RWPE2 (cell line): ENCODE results near the gene PRAMEF11.

ENCODE experiments used
- ATAC-seq: fragments of 200-7000 bp; cut with Tn5 transposase; 3 replicates; pipeline ENCODE4 v1.9.1; 2021; ENCODE audit warnings: low read depth
- DNase-seq: peaks from one replicate; pipeline ENCODE4 v3.0.0-alpha.2; 2020; ENCODE audit warnings: low spot score
- H3K27ac ChIP-seq: fragments of 450-650 bp; 2 replicates; pipeline ENCODE4 v1.5.1; 2017; ENCODE audit warnings: mild to moderate bottlenecking; ENCODE audit not compliant: poor library complexity, severe bottlenecking
- H3K27me3 ChIP-seq: fragments of 250-450 bp; sonication (Bioruptor Pico); 2 replicates; pipeline ENCODE4 v1.5.1; 2021; ENCODE audit warnings: mild to moderate bottlenecking, moderate library complexity; ENCODE audit not compliant: insufficient read depth, poor library complexity, severe bottlenecking
- H3K36me3 ChIP-seq: fragments of 250-450 bp; sonication (Bioruptor Pico); 2 replicates; pipeline ENCODE4 v1.5.1; 2020; ENCODE audit warnings: low read depth, mild to moderate bottlenecking, moderate library complexity
- H3K4me1 ChIP-seq: fragments of 250-450 bp; sonication (Bioruptor Pico); 2 replicates; pipeline ENCODE4 v1.5.1; 2021; ENCODE audit warnings: mild to moderate bottlenecking, moderate library complexity; ENCODE audit not compliant: insufficient read depth, poor library complexity, severe bottlenecking
- H3K4me3 ChIP-seq: fragments of 250-450 bp; sonication (Bioruptor Pico); 2 replicates; pipeline ENCODE4 v1.5.1; 2021; ENCODE audit warnings: mild to moderate bottlenecking, moderate library complexity; ENCODE audit not compliant: severe bottlenecking
- H3K9me3 ChIP-seq: fragments of 250-450 bp; sonication (Bioruptor Pico); 2 replicates; pipeline ENCODE4 v1.5.1; 2021; ENCODE audit warnings: mild to moderate bottlenecking, moderate library complexity; ENCODE audit not compliant: severe bottlenecking
- CTCF ChIP-seq: fragments of 450-650 bp; IDR thresholded peaks from one replicate; pipeline ENCODE4 v1.5.1; 2017; ENCODE audit warnings: mild to moderate bottlenecking, moderate library complexity; ENCODE audit not compliant: poor library complexity, severe bottlenecking

Gene PRAMEF11

DNA sequence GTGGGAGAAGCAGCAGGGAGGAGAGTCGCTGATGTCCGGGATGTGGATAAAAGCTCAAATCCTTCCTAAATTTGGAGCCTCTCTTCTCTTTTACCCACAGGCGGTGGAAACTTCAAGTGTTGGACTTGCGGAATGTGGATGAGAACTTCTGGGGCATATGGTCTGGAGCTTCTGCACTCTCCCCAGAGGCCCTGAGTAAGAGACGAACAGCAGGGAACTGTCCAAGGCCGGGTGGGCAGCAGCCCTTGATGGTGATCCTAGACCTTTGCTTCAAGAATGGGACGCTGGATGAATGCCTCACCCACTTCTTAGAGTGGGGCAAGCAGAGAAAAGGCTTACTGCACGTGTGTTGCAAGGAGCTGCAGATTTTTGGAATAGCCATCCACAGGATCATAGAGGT is 55.8 kb downstream of the PRAMEF11 start:
- TF ChIP-seq CTCF, result no peak
- ATAC-seq (no peak), DNase-seq (no peak)
- no peaks in the 10 kb centered on the region for H3K4me1 ChIP-seq
- H3K9me3 ChIP-seq, result peaks cover 2% of the 10 kb centered on the region
- H3K27me3 ChIP-seq, result no peaks in the 10 kb centered on the region
- H3K27ac ChIP-seq, result no peak overlapping the region
- no peak overlapping the region for H3K4me3 ChIP-seq
- H3K36me3 ChIP-seq, result no peaks in the 10 kb centered on the region

DNA sequence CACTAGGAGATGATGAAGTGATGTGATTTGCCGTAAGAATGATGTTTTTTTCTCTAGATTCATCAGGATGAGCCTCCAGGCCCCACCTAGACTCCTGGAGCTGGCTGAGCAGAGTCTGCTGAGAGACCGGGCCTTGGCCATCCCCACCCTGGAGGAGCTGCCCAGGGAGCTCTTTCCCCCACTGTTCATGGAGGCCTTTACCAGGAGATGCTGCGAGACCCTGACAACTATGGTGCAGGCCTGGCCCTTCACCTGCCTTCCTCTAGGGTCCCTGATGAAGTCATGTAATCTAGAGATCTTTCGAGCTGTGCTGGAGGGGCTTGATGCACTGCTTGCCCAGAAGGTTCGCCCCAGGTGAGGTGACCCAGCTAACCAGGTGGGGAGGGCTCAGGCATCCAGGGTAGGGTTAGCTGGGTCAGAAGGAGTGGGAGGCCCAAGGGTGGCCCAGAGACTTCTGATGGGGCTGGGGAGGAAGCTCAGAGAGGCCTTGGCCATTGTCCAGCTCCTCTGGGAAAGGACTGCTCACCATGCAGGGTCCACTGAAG is 56.3 kb downstream of the PRAMEF11 start:
- Histone ChIP-seq H3K4me1 (no peaks in the 10 kb centered on the region), H3K36me3 (no peaks in the 10 kb centered on the region), H3K4me3 (no peak overlapping the region), H3K27ac (no peak overlapping the region), H3K27me3 (no peaks in the 10 kb centered on the region), H3K9me3 (peaks cover 2% of the 10 kb centered on the region)
- TF ChIP-seq CTCF, result no peak
- no peak for ATAC-seq
- DNase-seq, result no peak
